ENCODE results near the gene SRC.

Gene SRC

GRCh38 chr20:37379967-37380828 lies 34.3 kb downstream of the SRC start:
- in situ Hi-C loops (cut with MboI; ENCODE audit: low sequenced_read_pairs) = no loop called here

- in situ Hi-C loops (cut with MboI; ENCODE audit: low sequenced_read_pairs) = no loop called here
Observed at GRCh38 chr20:37380864-37381579, 35.1 kb downstream of the SRC start.

- in situ Hi-C loops (cut with MboI; ENCODE audit: low sequenced_read_pairs) = no loop called here
Observed at GRCh38 chr20:37381621-37382471, 35.9 kb downstream of the SRC start.

GRCh38 chr20:37382482-37383120 lies 36.7 kb downstream of the SRC start:
- in situ Hi-C loops (cut with MboI; ENCODE audit: low sequenced_read_pairs) = no loop called here

- in situ Hi-C loops (cut with MboI; ENCODE audit: low sequenced_read_pairs) = no loop called here
Observed at GRCh38 chr20:37383229-37383989, 37.5 kb downstream of the SRC start.

GRCh38 chr20:37384683-37385174 lies 38.8 kb downstream of the SRC start:
- in situ Hi-C loops (cut with MboI; ENCODE audit: low sequenced_read_pairs) = no loop called here

- in situ Hi-C loops (cut with MboI; ENCODE audit: low sequenced_read_pairs) = no loop called here
Observed at GRCh38 chr20:37385176-37385575, 39.2 kb downstream of the SRC start.

GRCh38 chr20:37385659-37386504 lies 39.9 kb downstream of the SRC start:
- in situ Hi-C loops (cut with MboI; ENCODE audit: low sequenced_read_pairs) = no loop called here

- in situ Hi-C loops (cut with MboI; ENCODE audit: low sequenced_read_pairs) = no loop called here
Observed at GRCh38 chr20:37386505-37387251, 40.7 kb downstream of the SRC start.

- in situ Hi-C loops (cut with MboI; ENCODE audit: low sequenced_read_pairs) = no loop called here
Observed at GRCh38 chr20:37387519-37388269, 41.8 kb downstream of the SRC start.

GRCh38 chr20:37388831-37389230 lies 42.9 kb downstream of the SRC start:
- in situ Hi-C loops (cut with MboI; ENCODE audit: low sequenced_read_pairs) = no loop called here

GRCh38 chr20:37389241-37389747 lies 43.4 kb downstream of the SRC start:
- in situ Hi-C loops (cut with MboI; ENCODE audit: low sequenced_read_pairs) = no loop called here

GRCh38 chr20:37389844-37390275 lies 43.9 kb downstream of the SRC start:
- in situ Hi-C loops (cut with MboI; ENCODE audit: low sequenced_read_pairs) = no loop called here

GRCh38 chr20:37390503-37390890 lies 44.6 kb downstream of the SRC start:
- in situ Hi-C loops (cut with MboI; ENCODE audit: low sequenced_read_pairs) = no loop called here

GRCh38 chr20:37390891-37391525 lies 45.1 kb downstream of the SRC start:
- in situ Hi-C loops (cut with MboI; ENCODE audit: low sequenced_read_pairs) = no loop called here

GRCh38 chr20:37392441-37393195 lies 46.7 kb downstream of the SRC start:
- in situ Hi-C loops (cut with MboI; ENCODE audit: low sequenced_read_pairs) = no loop called here
